ENCODE results near the gene FHOD3.

Gene FHOD3

GRCh38 chr18:36620788-36621187, 323.3 kb downstream of the FHOD3 start:
- no peak for DNase-seq

GRCh38 chr18:36622610-36623009, 325.1 kb downstream of the FHOD3 start:
- DNase-seq: no peak

- no peak for DNase-seq
Measured at GRCh38 chr18:36623091-36623490, 325.6 kb downstream of the FHOD3 start.

GRCh38 chr18:36623681-36624190, 326.2 kb downstream of the FHOD3 start:
- no peak for DNase-seq

GRCh38 chr18:36624451-36625167, 327.1 kb downstream of the FHOD3 start:
- no peak for DNase-seq

- DNase-seq: no peak
Measured at GRCh38 chr18:36625386-36625785, 327.9 kb downstream of the FHOD3 start.

GRCh38 chr18:36627637-36628036, 330.1 kb downstream of the FHOD3 start:
- no peak for DNase-seq

- DNase-seq: no peak
Measured at GRCh38 chr18:36628435-36629137, 331.1 kb downstream of the FHOD3 start.

GRCh38 chr18:36629138-36629530, 331.6 kb downstream of the FHOD3 start:
- DNase-seq: no peak

- DNase-seq: no peak
Measured at GRCh38 chr18:36629836-36630235, 332.3 kb downstream of the FHOD3 start.

GRCh38 chr18:36630917-36631316, 333.4 kb downstream of the FHOD3 start:
- DNase-seq: no peak

- peak in 7 of 56 donors; percentile 3 to 59 (median 6) for DNase-seq
Measured at GRCh38 chr18:36633961-36634412, 336.5 kb downstream of the FHOD3 start.

- no peak for DNase-seq
Measured at GRCh38 chr18:36634573-36635216, 337.2 kb downstream of the FHOD3 start.

GRCh38 chr18:36635414-36636096, 338.0 kb downstream of the FHOD3 start:
- DNase-seq: no peak

GRCh38 chr18:36636237-36636817, 338.8 kb downstream of the FHOD3 start:
- no peak for DNase-seq

GRCh38 chr18:36638224-36638623, 340.7 kb downstream of the FHOD3 start:
- no peak for DNase-seq

GRCh38 chr18:36640021-36640952, 342.8 kb downstream of the FHOD3 start:
- no peak for DNase-seq

- DNase-seq: no peak
Measured at GRCh38 chr18:36643061-36643460, 345.5 kb downstream of the FHOD3 start.

- no peak for DNase-seq
Measured at GRCh38 chr18:36648803-36649202, 351.3 kb downstream of the FHOD3 start.

GRCh38 chr18:36649205-36649604, 351.7 kb downstream of the FHOD3 start:
- no peak for DNase-seq

Data from amygdala (tissue), 56 donors.